EH (cell line): ENCODE results near the gene PSMC1.
A peak's percentile ranks its signal among the peaks of the same experiment; 100 is the strongest.

Source experiments
- DNase-seq: peaks from one replicate; pipeline ENCODE4 v3.0.0-alpha.2; 2015; ENCODE audit warnings: low read depth

The PSMC1 gene

GRCh38 chr14:90302529-90303303 lies 46.4 kb downstream of the PSMC1 start:
- no peak for DNase-seq

GRCh38 chr14:90303473-90303872 lies 47.1 kb downstream of the PSMC1 start:
- DNase-seq: no peak

- DNase-seq: no peak
These were observed 48.1 kb downstream of the PSMC1 start for GRCh38 chr14:90304502-90304901.

GRCh38 chr14:90305176-90305601 lies 48.8 kb downstream of the PSMC1 start:
- no peak for DNase-seq

- no peak for DNase-seq
These were observed 52.2 kb downstream of the PSMC1 start for GRCh38 chr14:90308561-90308960.

- DNase-seq: no peak
These were observed 60.9 kb downstream of the PSMC1 start for GRCh38 chr14:90317286-90317685.

GRCh38 chr14:90318016-90318415 lies 61.7 kb downstream of the PSMC1 start:
- DNase-seq: no peak

GRCh38 chr14:90319173-90319572 lies 62.8 kb downstream of the PSMC1 start:
- DNase-seq: peak; percentile 76

- no peak for DNase-seq
These were observed 63.5 kb downstream of the PSMC1 start for GRCh38 chr14:90319634-90320541.

GRCh38 chr14:90321891-90322290 lies 65.5 kb downstream of the PSMC1 start:
- no peak for DNase-seq
